ENCODE data around the gene INSIG1. TPM values are rescaled to one million over a fixed set of nuclear protein-coding genes. Genes with fewer than 3 reads are reported as not detected.

The INSIG1 gene
- total RNA-seq, 1 experiment from 2014 or later: 92.6 TPM

DNA sequence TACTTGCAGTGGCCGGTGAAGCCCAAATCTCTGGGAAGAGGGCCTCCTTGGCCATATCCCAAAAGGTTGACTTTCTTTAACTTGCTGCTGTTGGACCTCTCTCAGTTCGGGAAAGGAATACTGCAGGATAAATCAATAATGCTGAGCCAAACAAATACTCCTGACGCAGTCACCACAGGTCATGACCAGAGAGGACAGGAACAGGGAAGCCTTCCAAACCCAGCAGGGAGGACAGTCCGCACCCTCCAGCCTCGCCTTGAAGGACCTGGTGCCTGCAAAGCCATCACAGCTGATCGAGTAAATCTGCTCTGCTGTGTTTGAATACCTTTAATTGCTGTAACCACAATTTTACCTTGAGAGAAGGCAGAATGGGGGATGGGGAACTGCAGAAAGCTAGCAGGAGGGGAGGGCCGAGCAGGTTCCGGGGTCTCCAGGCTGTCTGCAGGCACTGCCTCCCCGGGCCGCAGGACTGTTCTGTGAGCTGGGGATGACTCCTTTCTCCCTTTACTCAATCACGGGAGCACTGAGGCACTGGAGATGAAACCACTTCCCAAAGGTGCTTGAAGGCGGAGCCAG is 20.8 kb upstream of the INSIG1 start:
- H3K4me3 ChIP-seq (ENCODE audit: low read depth in 2 of 2, low read length in 2 of 2): no peak overlapping the region
- BruUV-seq (replicated peaks): no TSS peak
- no peak overlapping the region for H3K27ac ChIP-seq (ENCODE audit: low read length)
- TF ChIP-seq, protein P1, sequence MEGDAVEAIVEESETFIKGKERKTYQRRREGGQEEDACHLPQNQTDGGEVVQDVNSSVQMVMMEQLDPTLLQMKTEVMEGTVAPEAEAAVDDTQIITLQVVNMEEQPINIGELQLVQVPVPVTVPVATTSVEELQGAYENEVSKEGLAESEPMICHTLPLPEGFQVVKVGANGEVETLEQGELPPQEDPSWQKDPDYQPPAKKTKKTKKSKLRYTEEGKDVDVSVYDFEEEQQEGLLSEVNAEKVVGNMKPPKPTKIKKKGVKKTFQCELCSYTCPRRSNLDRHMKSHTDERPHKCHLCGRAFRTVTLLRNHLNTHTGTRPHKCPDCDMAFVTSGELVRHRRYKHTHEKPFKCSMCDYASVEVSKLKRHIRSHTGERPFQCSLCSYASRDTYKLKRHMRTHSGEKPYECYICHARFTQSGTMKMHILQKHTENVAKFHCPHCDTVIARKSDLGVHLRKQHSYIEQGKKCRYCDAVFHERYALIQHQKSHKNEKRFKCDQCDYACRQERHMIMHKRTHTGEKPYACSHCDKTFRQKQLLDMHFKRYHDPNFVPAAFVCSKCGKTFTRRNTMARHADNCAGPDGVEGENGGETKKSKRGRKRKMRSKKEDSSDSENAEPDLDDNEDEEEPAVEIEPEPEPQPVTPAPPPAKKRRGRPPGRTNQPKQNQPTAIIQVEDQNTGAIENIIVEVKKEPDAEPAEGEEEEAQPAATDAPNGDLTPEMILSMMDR (IDR thresholded peaks at IDR 0.05): no peak
- TF ChIP-seq TCF7L2 (IDR thresholded peaks at IDR 0.05; ENCODE audit: low read depth, low read length) (no peak), REST (IDR thresholded peaks at IDR 0.05; ENCODE audit: insufficient read depth in 1 of 2, low read depth in 2 of 2, low read length in 1 of 2) (no peak), POLR2AphosphoS5 (IDR thresholded peaks at IDR 0.05; ENCODE audit: low read depth, low read length) (no peak), SIN3A (IDR thresholded peaks at IDR 0.05; ENCODE audit: borderline replicate concordance, insufficient read depth, low read depth, low read length) (no peak)
- H3K27me3 ChIP-seq (ENCODE audit: control insufficient read depth, insufficient read depth, low read length): peaks cover 8% of the 10 kb centered on the region
- in situ Hi-C loops (cut with HindIII; ENCODE audit: low pct_unique_long_range_greater_than_20kb, low sequenced_read_pairs): no loop called here
- no peaks in the 10 kb centered on the region for H3K9me3 ChIP-seq (ENCODE audit: control insufficient read depth, insufficient read depth, low read depth, low read length)
- H3K4me1 ChIP-seq (ENCODE audit: control insufficient read depth, insufficient read depth, low read length): no peaks in the 10 kb centered on the region
- POLR2A ChIA-PET: no interaction called here
- CTCF ChIA-PET: no interaction called here
- no peak for ATAC-seq
- no peak for DNase-seq (ENCODE audit: low read depth, low spot score)
- intact Hi-C loops (cut with micrococcal nuclease; ENCODE audit: unreplicated experiment): no loop called here
- no peaks in the 10 kb centered on the region for H3K36me3 ChIP-seq (ENCODE audit: control insufficient read depth, insufficient read depth, low read length)

DNA sequence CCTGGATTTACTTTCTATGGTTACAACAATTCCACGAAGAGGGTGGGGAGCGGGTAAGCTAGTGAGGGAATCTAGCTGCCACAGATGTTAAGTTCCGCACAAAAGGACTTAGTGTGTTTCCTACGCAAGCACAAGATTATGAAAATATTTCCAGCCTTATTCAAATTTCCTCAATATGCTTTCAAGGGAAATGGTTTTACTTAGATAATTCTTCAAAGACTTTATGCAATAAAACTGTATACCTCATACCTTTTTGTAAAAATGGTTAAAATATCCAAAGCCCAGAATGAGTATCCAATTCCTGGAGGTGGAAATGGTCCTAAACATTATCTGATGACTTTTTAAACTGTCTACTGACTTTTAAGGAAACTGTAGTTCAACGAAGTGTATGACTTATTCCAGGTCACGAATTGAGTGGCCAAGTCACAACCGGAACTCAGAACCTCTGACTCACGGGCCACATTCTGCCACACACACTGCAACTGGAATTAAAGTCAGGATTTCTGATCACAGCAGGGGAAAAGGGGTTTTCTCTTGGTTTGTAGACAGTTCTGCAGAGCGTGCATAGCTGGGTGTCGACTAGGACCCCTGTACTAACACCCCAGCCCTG is 20.2 kb upstream of the INSIG1 start:
- ATAC-seq: peak; percentile 33; the same call in 1 of the 2 replicates
- DNase-seq (ENCODE audit: low read depth, low spot score): no peak
- no peaks in the 10 kb centered on the region for H3K4me1 ChIP-seq (ENCODE audit: control insufficient read depth, insufficient read depth, low read length)
- no TSS peak for BruUV-seq (replicated peaks)
- H3K36me3 ChIP-seq (ENCODE audit: control insufficient read depth, insufficient read depth, low read length): no peaks in the 10 kb centered on the region
- TF ChIP-seq POLR2AphosphoS5 (IDR thresholded peaks at IDR 0.05; ENCODE audit: low read depth, low read length) (no peak), TCF7L2 (IDR thresholded peaks at IDR 0.05; ENCODE audit: low read depth, low read length) (no peak), REST (IDR thresholded peaks at IDR 0.05; ENCODE audit: insufficient read depth in 1 of 2, low read depth in 2 of 2, low read length in 1 of 2) (no peak), SIN3A (IDR thresholded peaks at IDR 0.05; ENCODE audit: borderline replicate concordance, insufficient read depth, low read depth, low read length) (no peak)
- TF ChIP-seq, protein P1 (IDR thresholded peaks at IDR 0.05): no peak
- H3K27me3 ChIP-seq (ENCODE audit: control insufficient read depth, insufficient read depth, low read length): peaks cover 10% of the 10 kb centered on the region
- CTCF ChIA-PET: no interaction called here
- no peaks in the 10 kb centered on the region for H3K9me3 ChIP-seq (ENCODE audit: control insufficient read depth, insufficient read depth, low read depth, low read length)
- POLR2A ChIA-PET: no interaction called here
- H3K4me3 ChIP-seq (ENCODE audit: low read depth in 2 of 2, low read length in 2 of 2): no peak overlapping the region
- in situ Hi-C loops (cut with HindIII; ENCODE audit: low pct_unique_long_range_greater_than_20kb, low sequenced_read_pairs): no loop called here
- H3K27ac ChIP-seq (ENCODE audit: low read length): no peak overlapping the region
- intact Hi-C loops (cut with micrococcal nuclease; ENCODE audit: unreplicated experiment): no loop called here
